UCSD-AML1 (cell line): ENCODE data around the gene MAP4.
"Not testable (repeated sequence)": the region's sequence is repeated elsewhere in the genome, so short reads cannot be mapped to it uniquely, and the experiment has no call there.

ENCODE experiments used
- DNase-seq: peaks from one replicate; lab custom pipeline; 2025; ENCODE audit not compliant: unreplicated experiment; lab: John Stamatoyannopoulos, UW

MAP4 gene, protein sequence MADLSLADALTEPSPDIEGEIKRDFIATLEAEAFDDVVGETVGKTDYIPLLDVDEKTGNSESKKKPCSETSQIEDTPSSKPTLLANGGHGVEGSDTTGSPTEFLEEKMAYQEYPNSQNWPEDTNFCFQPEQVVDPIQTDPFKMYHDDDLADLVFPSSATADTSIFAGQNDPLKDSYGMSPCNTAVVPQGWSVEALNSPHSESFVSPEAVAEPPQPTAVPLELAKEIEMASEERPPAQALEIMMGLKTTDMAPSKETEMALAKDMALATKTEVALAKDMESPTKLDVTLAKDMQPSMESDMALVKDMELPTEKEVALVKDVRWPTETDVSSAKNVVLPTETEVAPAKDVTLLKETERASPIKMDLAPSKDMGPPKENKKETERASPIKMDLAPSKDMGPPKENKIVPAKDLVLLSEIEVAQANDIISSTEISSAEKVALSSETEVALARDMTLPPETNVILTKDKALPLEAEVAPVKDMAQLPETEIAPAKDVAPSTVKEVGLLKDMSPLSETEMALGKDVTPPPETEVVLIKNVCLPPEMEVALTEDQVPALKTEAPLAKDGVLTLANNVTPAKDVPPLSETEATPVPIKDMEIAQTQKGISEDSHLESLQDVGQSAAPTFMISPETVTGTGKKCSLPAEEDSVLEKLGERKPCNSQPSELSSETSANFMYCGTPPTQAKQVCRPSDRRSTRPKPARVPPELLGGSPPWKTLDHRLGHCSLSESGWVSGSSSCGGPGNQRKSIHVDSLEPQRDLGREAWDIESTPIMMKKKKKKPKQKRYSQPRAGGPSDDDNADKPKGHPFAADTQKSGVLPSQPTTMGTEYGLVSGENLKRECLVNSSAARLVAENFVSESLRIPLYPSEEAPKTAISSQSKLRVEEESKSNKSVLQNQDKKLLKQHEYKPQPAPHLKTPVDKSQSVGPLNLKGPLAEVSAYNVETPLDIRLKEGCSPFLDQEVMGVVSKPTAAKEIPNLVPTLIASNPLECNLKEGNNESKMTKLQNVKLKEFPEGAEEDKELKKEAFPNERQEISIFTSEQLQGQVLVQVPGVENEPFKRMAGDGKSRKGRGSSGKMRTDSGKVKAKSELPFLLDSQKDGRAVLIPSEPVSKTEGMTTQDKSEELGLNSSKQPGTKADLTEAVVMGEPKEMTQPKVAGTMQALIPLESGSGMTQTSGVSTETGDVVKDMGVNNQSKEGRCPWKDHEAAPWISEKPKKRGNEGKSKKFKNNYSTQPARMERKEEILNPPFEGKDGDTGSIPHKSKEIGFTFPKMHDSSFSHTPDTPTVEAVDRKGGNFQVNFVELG (N-terminal part only)

GRCh38 chr3:48016301-48016973, at the start of gene MAP4:
TSS of gene MAP4 (minus strand) at chr3:48016416. CDS start at chr3:47998860, 17,556 bp downstream.
- DNase-seq = no peak

DNA sequence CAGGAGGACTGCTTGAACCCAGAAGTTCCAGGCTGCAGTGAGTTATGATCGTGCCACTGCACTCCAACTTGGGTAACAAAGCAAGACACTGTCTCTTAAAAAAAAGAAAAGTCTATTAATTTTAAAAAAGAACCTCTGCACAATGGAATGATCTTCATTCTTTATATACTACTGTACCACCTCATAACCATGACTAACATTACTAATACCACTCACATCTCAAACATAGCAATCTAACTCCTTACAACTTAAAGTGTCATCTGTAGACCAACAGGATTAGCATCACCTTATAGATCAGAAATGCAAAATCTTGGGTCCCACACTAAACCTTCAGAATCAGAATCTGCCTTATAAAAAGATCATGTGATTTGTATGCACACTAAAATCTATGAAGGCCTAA, 48.8 kb upstream of the MAP4 start:
- DNase-seq = no peak

GRCh38 chr3:48064292-48064829, 48.1 kb upstream of the MAP4 start:
- no peak for DNase-seq

DNA sequence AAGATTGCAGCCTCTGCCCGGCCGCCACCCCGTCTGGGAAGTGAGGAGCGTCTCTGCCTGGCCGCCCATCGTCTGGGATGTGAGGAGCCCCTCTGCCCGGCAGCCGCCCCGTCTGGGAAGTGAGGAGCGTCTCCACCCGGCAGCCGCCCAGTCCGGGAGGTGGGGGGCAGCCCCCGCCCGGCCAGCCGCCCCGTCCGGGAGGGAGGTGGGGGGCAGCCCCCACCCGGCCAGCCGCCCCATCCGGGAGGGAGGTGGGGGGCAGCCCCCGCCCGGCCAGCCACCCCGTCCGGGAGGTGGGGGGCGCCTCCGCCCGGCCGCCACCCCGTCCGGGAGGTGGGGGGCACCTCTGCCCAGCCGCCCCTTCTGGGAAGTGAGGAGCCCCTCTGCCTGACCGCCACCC, 45.4 kb upstream of the MAP4 start:
- not testable (repeated sequence) for DNase-seq

GRCh38 chr3:48058091-48058490, 41.9 kb upstream of the MAP4 start:
- DNase-seq = no peak

DNA sequence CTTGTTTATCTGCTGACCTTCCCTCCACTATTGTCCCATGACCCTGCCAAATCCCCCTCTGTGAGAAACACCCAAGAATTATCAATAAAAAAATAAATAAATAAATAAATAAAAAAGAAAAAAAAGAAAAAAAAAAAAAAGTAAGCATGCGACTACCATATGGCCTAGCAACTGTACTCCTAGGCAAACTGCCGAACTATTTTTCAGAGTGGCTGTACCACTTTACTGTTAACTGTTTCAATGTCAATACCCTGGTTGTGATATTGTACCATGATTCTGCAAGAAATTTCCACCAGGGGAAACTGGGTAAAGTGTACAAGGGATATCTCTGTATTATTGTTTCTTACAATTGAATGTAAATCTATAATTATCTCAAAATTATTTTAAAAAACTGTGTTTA, 41.3 kb upstream of the MAP4 start:
- no peak for DNase-seq

DNA sequence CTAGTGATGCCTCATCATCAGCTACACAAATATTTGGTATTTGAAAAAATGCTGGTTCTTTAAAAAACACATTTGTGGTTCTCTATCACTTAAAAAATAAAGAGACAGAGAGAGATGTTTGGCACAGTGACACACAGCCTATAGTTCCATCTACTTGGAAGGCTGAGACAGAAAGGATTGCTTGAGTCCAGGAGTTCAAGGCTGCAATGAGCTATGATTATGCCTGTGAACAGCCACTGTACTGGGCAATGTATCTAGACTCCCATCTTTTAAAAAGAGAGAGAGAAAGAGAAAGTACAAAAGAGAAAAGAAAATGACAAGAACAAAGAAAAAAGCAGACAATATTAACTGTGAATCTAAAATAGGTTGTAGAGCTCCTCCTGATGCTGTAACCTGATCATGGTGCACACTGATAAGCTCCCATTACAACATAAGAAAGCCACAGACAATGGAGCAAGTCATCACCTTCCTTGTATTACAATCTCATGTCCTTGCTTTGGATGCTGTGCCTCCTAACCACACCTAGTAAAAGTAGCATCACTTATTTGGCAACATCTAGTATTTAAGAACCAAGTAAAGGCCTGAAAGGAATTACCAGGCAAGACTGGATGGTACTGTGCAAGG, 31.7 kb upstream of the MAP4 start:
- DNase-seq = no peak

DNA sequence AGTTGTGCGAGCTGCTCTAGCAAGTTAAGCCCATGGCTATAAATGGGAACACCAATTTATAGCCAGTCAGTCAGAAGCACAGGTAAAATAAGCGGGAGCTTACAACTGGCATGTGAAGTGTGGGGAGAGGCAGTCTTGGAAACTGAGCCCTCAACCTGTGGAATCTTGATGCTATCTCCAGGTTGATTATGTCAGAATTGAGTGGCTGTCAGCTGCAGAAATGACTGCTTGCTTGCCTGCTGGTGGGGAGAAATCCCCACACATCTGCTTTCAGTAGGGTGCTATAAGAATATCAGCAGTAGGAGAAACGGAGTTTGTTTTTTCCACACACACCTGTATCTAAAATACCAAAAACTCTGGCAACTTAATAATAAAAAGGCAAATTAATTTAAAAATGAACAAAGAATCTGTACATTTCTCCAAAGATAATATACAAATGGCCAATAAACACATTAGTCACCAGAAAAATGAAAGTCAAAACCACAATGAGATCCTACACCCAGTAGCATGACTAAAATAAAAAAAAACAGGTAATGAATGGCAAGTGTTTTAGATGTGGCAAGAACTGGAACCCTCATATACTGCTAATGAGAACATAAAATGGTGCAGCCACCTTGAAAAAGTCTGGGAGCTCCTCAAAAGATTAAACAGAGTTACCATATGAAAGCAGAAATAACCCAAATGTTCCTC, 26.0 kb upstream of the MAP4 start:
- DNase-seq = no peak

- DNase-seq = no peak
Observed at GRCh38 chr3:48039487-48040190, 23.4 kb upstream of the MAP4 start.

GRCh38 chr3:48038971-48039481, 22.8 kb upstream of the MAP4 start:
- DNase-seq = no peak

GRCh38 chr3:48034000-48034516, 17.8 kb upstream of the MAP4 start:
- no peak for DNase-seq

DNA sequence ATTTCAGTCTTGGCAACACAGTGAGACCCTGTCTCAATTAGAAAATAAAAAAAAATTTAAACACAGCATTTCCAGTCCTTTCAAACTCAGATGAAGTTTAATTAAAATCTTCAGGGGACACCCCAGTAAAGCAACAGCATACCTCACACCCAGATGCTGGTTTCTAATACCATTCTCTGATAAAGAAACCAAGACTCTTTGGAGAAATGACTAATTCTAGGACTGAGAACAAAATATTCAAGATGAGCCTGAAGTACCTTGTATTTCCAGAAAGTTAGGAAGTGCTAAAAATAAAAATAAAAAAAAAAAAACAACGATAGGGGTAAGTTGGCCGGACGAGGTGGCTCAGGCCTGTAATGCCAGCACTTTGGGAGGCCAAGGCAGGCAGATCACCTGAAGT, 14.0 kb upstream of the MAP4 start:
- DNase-seq = no peak

DNA sequence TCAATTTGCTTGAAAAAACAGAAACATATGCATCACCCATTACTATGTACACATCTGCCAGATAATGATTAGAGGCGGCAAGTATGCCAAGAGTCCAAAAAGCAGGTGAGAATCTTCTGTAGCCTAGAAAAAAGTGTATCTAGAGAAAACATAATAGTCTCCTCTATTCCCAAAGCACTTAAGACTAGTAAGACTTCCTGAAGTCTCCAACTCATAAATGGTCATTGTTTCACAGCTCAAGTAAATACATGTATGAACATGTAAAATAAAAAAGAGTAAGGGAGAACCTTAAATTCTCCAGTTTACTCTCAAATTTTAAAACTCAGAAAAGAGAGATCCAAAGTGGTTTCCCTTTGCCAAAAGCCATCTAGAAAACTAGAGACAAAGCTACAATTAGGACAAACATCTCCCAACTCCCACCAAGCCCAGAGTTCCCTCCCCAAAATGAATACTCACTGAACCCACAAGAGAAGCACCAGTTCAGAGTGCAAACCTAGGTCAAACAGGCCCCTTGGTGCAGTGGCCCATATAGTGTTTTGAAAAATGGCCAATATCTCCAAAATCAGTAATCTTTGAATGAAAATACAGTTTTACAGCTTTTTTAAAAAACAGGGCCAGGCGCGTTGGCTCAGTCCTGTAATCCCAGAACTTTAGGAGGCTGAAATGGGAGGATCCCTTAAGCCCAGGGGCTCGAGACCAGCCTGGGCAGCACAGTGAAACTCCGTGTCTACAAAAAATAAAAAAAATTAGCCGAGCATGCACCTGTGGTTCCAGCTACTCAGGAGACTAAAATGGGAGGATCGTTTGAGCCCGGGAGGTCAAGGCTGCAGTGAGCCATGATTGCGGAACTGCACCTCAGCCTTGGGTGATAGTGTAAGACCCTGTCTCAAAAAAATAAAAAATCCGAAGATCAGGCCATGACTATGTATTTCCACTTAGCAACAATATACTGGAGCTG, 11.0 kb upstream of the MAP4 start:
- DNase-seq = no peak

DNA sequence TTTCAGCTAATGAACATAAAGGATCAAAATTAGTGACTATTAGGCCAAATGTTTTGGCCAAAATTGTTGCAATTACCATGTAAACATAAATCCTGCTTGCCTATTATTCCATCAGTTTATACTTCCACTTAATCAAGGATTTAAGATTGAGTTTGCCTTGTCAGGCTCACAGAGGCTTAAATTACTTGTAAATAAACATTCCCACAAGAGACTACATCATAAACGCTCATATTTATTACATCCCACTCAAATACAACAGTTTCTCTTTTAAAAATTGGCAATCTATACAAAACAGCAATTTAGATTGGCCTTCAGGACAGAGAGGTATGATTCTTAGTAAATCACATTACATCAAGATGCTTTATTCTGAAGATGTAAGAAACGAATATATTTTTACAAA, 9.9 kb upstream of the MAP4 start:
- DNase-seq = no peak

- DNase-seq = no peak
Observed at GRCh38 chr3:48024401-48024800, 8.2 kb upstream of the MAP4 start.

DNA sequence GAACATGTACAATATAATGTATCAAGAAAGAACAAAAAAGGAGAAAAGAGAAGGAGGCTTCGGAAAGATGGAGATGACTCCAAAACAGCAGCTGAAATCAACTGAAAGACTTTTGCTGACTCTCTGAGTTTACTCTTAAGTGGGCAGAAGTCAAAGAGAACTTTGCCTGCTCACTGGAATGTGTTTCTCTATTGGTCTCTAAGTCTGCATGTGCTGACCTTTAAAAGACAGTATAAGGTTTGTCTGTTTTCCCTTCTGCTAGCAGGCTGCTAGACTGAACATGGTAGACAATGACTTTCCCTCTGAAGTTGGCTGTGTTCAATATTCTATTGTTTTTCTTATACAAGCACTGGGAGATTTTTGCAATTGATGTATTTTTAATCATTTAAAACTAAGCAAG, 7.2 kb upstream of the MAP4 start:
- no peak for DNase-seq

GRCh38 chr3:48022178-48022577, 6.0 kb upstream of the MAP4 start:
- no peak for DNase-seq
